Measurements from ENCODE around the gene NLGN2.

Gene NLGN2

GRCh38 chr17:7408252-7408727 lies 645 bp downstream of the NLGN2 start:
- H3K4me3 ChIP-seq (ENCODE audit: insufficient read length, low read depth), result no peak overlapping the region
- no peak overlapping the region for H3K9ac ChIP-seq (ENCODE audit: insufficient read length, low read depth)
- no peak for DNase-seq (ENCODE audit: low read depth, low spot score)
- TF ChIP-seq ZNF274 (IDR thresholded peaks at IDR 0.05; ENCODE audit: low read depth, low read length) (no peak), YY1 (IDR thresholded peaks at IDR 0.05; ENCODE audit: insufficient read depth, insufficient read length) (no peak), SUZ12 (IDR thresholded peaks at IDR 0.05; ENCODE audit: extremely low read depth, insufficient read depth, insufficient read length) (no peak)
- no peaks in the 10 kb centered on the region for H3K27me3 ChIP-seq (ENCODE audit: insufficient read depth, insufficient read length)
- peaks cover 26% of the 10 kb centered on the region for H3K36me3 ChIP-seq (ENCODE audit: insufficient read depth, insufficient read length, low read length)
- H3K4me1 ChIP-seq (ENCODE audit: insufficient read depth, insufficient read length), result peaks cover 3% of the 10 kb centered on the region
- no peaks in the 10 kb centered on the region for H3K9me3 ChIP-seq (ENCODE audit: insufficient read depth, low read length)

GRCh38 chr17:7408863-7409262 lies 1.2 kb downstream of the NLGN2 start:
- Histone ChIP-seq H3K4me1 (ENCODE audit: insufficient read depth, insufficient read length) (peaks cover 3% of the 10 kb centered on the region), H3K9me3 (ENCODE audit: insufficient read depth, low read length) (no peaks in the 10 kb centered on the region), H3K36me3 (ENCODE audit: insufficient read depth, insufficient read length, low read length) (peaks cover 26% of the 10 kb centered on the region), H3K9ac (ENCODE audit: insufficient read length, low read depth) (no peak overlapping the region), H3K4me3 (ENCODE audit: insufficient read length, low read depth) (no peak overlapping the region), H3K27me3 (ENCODE audit: insufficient read depth, insufficient read length) (no peaks in the 10 kb centered on the region)
- DNase-seq (ENCODE audit: low read depth, low spot score), result no peak
- TF ChIP-seq ZNF274 (IDR thresholded peaks at IDR 0.05; ENCODE audit: low read depth, low read length) (no peak), SUZ12 (IDR thresholded peaks at IDR 0.05; ENCODE audit: extremely low read depth, insufficient read depth, insufficient read length) (no peak), YY1 (IDR thresholded peaks at IDR 0.05; ENCODE audit: insufficient read depth, insufficient read length) (no peak)

GRCh38 chr17:7409716-7410115 lies 2.1 kb downstream of the NLGN2 start:
- Histone ChIP-seq H3K9ac (ENCODE audit: insufficient read length, low read depth) (no peak overlapping the region), H3K27me3 (ENCODE audit: insufficient read depth, insufficient read length) (no peaks in the 10 kb centered on the region), H3K36me3 (ENCODE audit: insufficient read depth, insufficient read length, low read length) (peaks cover 30% of the 10 kb centered on the region), H3K4me1 (ENCODE audit: insufficient read depth, insufficient read length) (peaks cover 3% of the 10 kb centered on the region), H3K4me3 (ENCODE audit: insufficient read length, low read depth) (no peak overlapping the region), H3K9me3 (ENCODE audit: insufficient read depth, low read length) (no peaks in the 10 kb centered on the region)
- TF ChIP-seq ZNF274 (IDR thresholded peaks at IDR 0.05; ENCODE audit: low read depth, low read length), result no peak
- TF ChIP-seq SUZ12 (IDR thresholded peaks at IDR 0.05; ENCODE audit: extremely low read depth, insufficient read depth, insufficient read length), result no peak
- no peak for TF ChIP-seq YY1 (IDR thresholded peaks at IDR 0.05; ENCODE audit: insufficient read depth, insufficient read length)
- no peak for DNase-seq (ENCODE audit: low read depth, low spot score)

- DNase-seq (ENCODE audit: low read depth, low spot score), result no peak
- no peaks in the 10 kb centered on the region for H3K27me3 ChIP-seq (ENCODE audit: insufficient read depth, insufficient read length)
- TF ChIP-seq SUZ12 (IDR thresholded peaks at IDR 0.05; ENCODE audit: extremely low read depth, insufficient read depth, insufficient read length), result no peak
- no peak for TF ChIP-seq YY1 (IDR thresholded peaks at IDR 0.05; ENCODE audit: insufficient read depth, insufficient read length)
- H3K36me3 ChIP-seq (ENCODE audit: insufficient read depth, insufficient read length, low read length), result peaks cover 41% of the 10 kb centered on the region
- H3K9me3 ChIP-seq (ENCODE audit: insufficient read depth, low read length), result no peaks in the 10 kb centered on the region
- H3K9ac ChIP-seq (ENCODE audit: insufficient read length, low read depth), result no peak overlapping the region
- no peak overlapping the region for H3K4me3 ChIP-seq (ENCODE audit: insufficient read length, low read depth)
- H3K4me1 ChIP-seq (ENCODE audit: insufficient read depth, insufficient read length), result peaks cover 3% of the 10 kb centered on the region
These were observed 3.2 kb downstream of the NLGN2 start for GRCh38 chr17:7410634-7411426.

GRCh38 chr17:7411427-7411750 lies 3.7 kb downstream of the NLGN2 start:
- no peak for DNase-seq (ENCODE audit: low read depth, low spot score)

DNA sequence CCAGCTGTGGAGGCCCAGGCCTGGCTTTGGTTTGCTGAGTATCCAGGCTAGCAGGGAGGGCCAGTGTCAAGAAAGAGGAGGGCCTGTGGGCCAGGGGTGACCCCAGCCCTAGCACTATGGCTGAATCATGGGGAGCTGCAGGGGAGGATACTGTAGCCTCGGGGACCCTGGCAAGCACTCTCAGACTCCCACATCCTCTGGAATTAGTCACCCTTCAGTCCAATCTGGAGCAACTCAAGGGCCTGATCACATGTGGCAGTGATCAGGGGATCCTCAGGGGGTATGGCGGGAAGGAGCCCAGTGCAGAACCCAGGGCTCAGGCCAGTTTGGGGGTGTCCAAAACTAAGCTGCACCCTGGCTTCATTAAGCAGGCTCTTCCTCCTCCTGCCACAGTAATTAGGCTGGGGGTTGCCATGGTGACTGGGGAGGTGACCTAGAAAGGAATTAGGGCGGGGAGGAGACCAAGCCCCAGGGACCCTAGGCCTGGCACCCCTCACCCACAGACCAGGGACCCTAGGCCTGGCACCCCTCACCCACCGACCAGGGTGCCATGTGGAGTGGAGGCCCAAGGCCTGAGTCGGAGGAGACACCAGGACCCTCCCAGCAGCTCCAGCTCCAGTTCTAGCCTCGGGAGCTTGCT lies 5.8 kb downstream of the NLGN2 start:
- Histone ChIP-seq H3K27me3 (ENCODE audit: insufficient read depth, insufficient read length) (no peaks in the 10 kb centered on the region), H3K4me1 (ENCODE audit: insufficient read depth, insufficient read length) (peaks cover 3% of the 10 kb centered on the region), H3K9ac (ENCODE audit: insufficient read length, low read depth) (no peak overlapping the region), H3K4me3 (ENCODE audit: insufficient read length, low read depth) (no peak overlapping the region), H3K36me3 (ENCODE audit: insufficient read depth, insufficient read length, low read length) (peaks cover 59% of the 10 kb centered on the region), H3K9me3 (ENCODE audit: insufficient read depth, low read length) (no peaks in the 10 kb centered on the region)
- DNase-seq (ENCODE audit: low read depth, low spot score), result no peak
- TF ChIP-seq SUZ12 (IDR thresholded peaks at IDR 0.05; ENCODE audit: extremely low read depth, insufficient read depth, insufficient read length) (no peak), YY1 (IDR thresholded peaks at IDR 0.05; ENCODE audit: insufficient read depth, insufficient read length) (no peak), ZNF274 (IDR thresholded peaks at IDR 0.05; ENCODE audit: low read depth, low read length) (no peak)

More at GRCh38 chr17:7411427-7411750, 3.7 kb downstream of the NLGN2 start:
- H3K36me3 ChIP-seq (ENCODE audit: insufficient read depth, insufficient read length, low read length), result peaks cover 45% of the 10 kb centered on the region
- H3K9ac ChIP-seq (ENCODE audit: insufficient read length, low read depth), result no peak overlapping the region
- peaks cover 3% of the 10 kb centered on the region for H3K4me1 ChIP-seq (ENCODE audit: insufficient read depth, insufficient read length)
- TF ChIP-seq YY1 (IDR thresholded peaks at IDR 0.05; ENCODE audit: insufficient read depth, insufficient read length), result no peak
- TF ChIP-seq ZNF274 (IDR thresholded peaks at IDR 0.05; ENCODE audit: low read depth, low read length), result no peak
- no peak for TF ChIP-seq SUZ12 (IDR thresholded peaks at IDR 0.05; ENCODE audit: extremely low read depth, insufficient read depth, insufficient read length)
- no peak overlapping the region for H3K4me3 ChIP-seq (ENCODE audit: insufficient read length, low read depth)
- H3K27me3 ChIP-seq (ENCODE audit: insufficient read depth, insufficient read length), result no peaks in the 10 kb centered on the region
- H3K9me3 ChIP-seq (ENCODE audit: insufficient read depth, low read length), result no peaks in the 10 kb centered on the region

GRCh38 chr17:7414837-7415236 lies 7.2 kb downstream of the NLGN2 start:
- TF ChIP-seq SUZ12 (IDR thresholded peaks at IDR 0.05; ENCODE audit: extremely low read depth, insufficient read depth, insufficient read length) (no peak), ZNF274 (IDR thresholded peaks at IDR 0.05; ENCODE audit: low read depth, low read length) (no peak), YY1 (IDR thresholded peaks at IDR 0.05; ENCODE audit: insufficient read depth, insufficient read length) (no peak)
- Histone ChIP-seq H3K36me3 (ENCODE audit: insufficient read depth, insufficient read length, low read length) (peaks cover 50% of the 10 kb centered on the region), H3K9me3 (ENCODE audit: insufficient read depth, low read length) (no peaks in the 10 kb centered on the region), H3K9ac (ENCODE audit: insufficient read length, low read depth) (no peak overlapping the region), H3K4me1 (ENCODE audit: insufficient read depth, insufficient read length) (peaks cover 3% of the 10 kb centered on the region), H3K27me3 (ENCODE audit: insufficient read depth, insufficient read length) (no peaks in the 10 kb centered on the region), H3K4me3 (ENCODE audit: insufficient read length, low read depth) (no peak overlapping the region)
- DNase-seq (ENCODE audit: low read depth, low spot score), result no peak
